Karpas-422 (cell line): ENCODE results near the gene EIF4A3. TPM values are rescaled to one million over a fixed set of nuclear protein-coding genes. Genes with fewer than 3 reads are reported as not detected.
"Not testable (repeated sequence)": the region's sequence is repeated elsewhere in the genome, so short reads cannot be mapped to it uniquely, and the experiment has no call there.

Experiments
- DNase-seq: peaks from one replicate; pipeline ENCODE4 v3.0.0-alpha.2; 2015
- H2AFZ ChIP-seq: fragments of 200-600 bp; sonication (generic); 2 replicates; pipeline ENCODE4 v1.6.1; 2014; ENCODE audit warnings: antibody characterized with exemption, low read length, mixed read lengths
- H3K27ac ChIP-seq: fragments of 200-600 bp; sonication (generic); 2 replicates; pipeline ENCODE4 v1.5.1; 2014; ENCODE audit warnings: mild to moderate bottlenecking, low read length, moderate library complexity
- H3K27me3 ChIP-seq: fragments of 200-600 bp; sonication (generic); 2 replicates; pipeline ENCODE4 v1.6.1; 2014; ENCODE audit warnings: low read length, mixed read lengths
- H3K36me3 ChIP-seq: fragments of 200-600 bp; sonication (generic); 2 replicates; pipeline ENCODE4 v1.6.1; 2014; ENCODE audit warnings: low read length, mixed read lengths; ENCODE audit not compliant: insufficient read depth
- H3K4me1 ChIP-seq: fragments of 200-600 bp; sonication (generic); 2 replicates; pipeline ENCODE4 v1.6.1; 2014; ENCODE audit warnings: mild to moderate bottlenecking, low read length, mixed read lengths
- H3K4me2 ChIP-seq: fragments of 200-600 bp; sonication (generic); 2 replicates; pipeline ENCODE4 v1.6.1; 2014; ENCODE audit warnings: low read length, low read depth, mild to moderate bottlenecking; ENCODE audit not compliant: poor library complexity, severe bottlenecking
- H3K4me3 ChIP-seq: fragments of 200-600 bp; sonication (generic); 2 replicates; pipeline ENCODE4 v1.5.1; 2014; ENCODE audit warnings: mild to moderate bottlenecking, antibody characterized with exemption, low read length, mixed read lengths
- H3K79me2 ChIP-seq: fragments of 200-600 bp; sonication (generic); 2 replicates; pipeline ENCODE4 v1.6.1; 2014; ENCODE audit warnings: mild to moderate bottlenecking, low read length, mixed read lengths
- H3K9ac ChIP-seq: fragments of 200-600 bp; sonication (generic); 2 replicates; pipeline ENCODE4 v1.6.0; 2014; ENCODE audit warnings: low read length
- H3K9me2 ChIP-seq: fragments of 200-600 bp; sonication (generic), shearing (Covaris generic); replicated peaks from 2 replicates; pipeline ENCODE4 v1.6.0; 2014; ENCODE audit warnings: mild to moderate bottlenecking, low read length, moderate library complexity; ENCODE audit not compliant: insufficient read depth
- H3K9me3 ChIP-seq: fragments of 300-700, 200-600 bp; sonication (generic); 2 replicates; pipeline ENCODE4 v1.6.1; 2014; ENCODE audit warnings: low read length, mixed read lengths
- H4K20me1 ChIP-seq: fragments of 200-600 bp; sonication (generic); 2 replicates; pipeline ENCODE4 v1.6.1; 2014; ENCODE audit warnings: mild to moderate bottlenecking, antibody characterized with exemption, low read length, low read depth; ENCODE audit not compliant: insufficient read depth
- total RNA-seq: library from RNA; depleted of rRNA; stranded (reverse); fragments of >200 nt; shearing (Covaris generic); gene quantifications from 2 replicates; pipeline ENCODE4 v1.2.3, GENCODE V29; 2014; ENCODE audit warnings: low replicate concordance

Gene EIF4A3
- total RNA-seq, 1 experiment from 2014 or later = 90.7 TPM

DNA sequence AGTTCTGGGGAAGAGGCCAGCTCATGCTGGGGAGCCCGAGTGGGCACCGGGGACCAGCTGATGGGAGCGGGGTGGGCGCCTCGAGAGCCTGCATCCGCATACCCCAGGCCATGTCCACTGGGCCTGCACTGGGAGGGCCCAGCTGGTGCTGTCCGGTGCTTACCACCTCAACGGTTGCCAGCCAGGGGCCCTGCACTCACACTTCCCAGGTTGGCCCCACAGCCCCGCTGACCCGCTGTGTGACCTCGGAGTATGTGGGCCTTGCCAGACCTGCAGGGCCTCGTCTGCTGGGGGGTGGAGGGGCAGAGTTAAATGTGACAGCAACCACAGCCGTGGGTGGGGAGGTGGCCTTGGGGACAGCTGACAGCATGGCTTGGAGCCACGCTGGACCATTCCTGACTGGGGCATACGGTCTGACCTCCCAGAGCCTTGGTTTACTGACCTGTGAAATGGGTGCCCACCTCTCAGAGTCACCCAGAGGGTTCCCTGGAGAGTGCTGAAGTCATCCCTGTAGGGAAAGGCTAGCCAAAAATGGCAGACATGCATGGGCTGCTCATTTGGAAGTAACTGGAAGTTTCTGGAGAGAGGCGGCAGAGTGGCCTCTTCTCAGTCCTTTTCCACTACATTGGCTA lies 51.0 kb downstream of the EIF4A3 start:
- no peak overlapping the region for H2AFZ ChIP-seq
- no peak for DNase-seq
- H3K4me3 ChIP-seq = no peak overlapping the region
- no peak overlapping the region for H3K4me2 ChIP-seq
- no peaks in the 10 kb centered on the region for H3K9me2 ChIP-seq
- H3K27ac ChIP-seq = no peak overlapping the region
- no peaks in the 10 kb centered on the region for H3K9me3 ChIP-seq
- H3K9ac ChIP-seq = no peak overlapping the region
- peaks cover 8% of the 10 kb centered on the region for H3K4me1 ChIP-seq
- no peaks in the 10 kb centered on the region for H4K20me1 ChIP-seq
- no peaks in the 10 kb centered on the region for H3K36me3 ChIP-seq
- H3K27me3 ChIP-seq = no peaks in the 10 kb centered on the region
- no peaks in the 10 kb centered on the region for H3K79me2 ChIP-seq

DNA sequence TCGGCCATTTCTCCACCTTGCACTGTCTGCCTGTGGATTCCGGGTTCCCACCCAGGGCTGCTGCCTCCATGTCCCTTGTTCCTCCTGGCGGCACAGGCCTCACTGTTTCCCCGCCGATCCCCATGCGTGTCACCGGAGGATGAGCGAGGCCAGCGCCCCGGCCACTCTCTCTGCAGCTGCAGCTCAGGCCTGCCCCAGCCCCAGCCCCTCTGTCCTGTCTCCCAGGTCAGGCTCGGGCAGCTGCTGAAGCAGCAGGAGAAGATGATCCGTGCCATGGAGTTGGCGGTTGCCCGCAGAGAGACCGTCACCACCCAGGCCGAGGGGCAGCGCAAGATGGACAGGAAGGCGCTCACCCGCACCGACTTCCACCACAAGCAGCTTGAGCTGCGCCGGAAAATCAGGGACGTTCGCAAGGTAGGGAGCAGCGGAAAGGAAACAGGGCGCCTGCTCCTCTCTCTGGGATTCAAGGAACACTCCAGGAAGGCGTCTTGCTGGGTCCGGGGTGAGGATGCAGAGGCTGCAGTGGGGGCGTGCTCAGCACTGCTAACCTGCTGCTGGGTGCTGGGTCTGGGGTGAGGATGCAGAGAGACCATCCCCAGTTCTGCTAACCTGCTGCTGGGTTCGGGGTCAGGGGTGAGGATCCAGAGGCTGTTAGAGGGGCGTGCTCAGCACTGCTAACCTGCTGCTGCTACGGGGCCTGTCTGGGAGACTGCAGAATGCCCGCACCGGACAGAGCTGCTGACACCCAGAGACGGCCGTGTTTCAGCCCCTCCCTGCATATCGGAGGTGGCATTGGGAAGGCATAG lies 51.7 kb downstream of the EIF4A3 start:
- Histone ChIP-seq H4K20me1 (no peaks in the 10 kb centered on the region), H3K4me1 (peaks cover 1% of the 10 kb centered on the region), H3K36me3 (no peaks in the 10 kb centered on the region), H3K27ac (no peak overlapping the region), H3K27me3 (no peaks in the 10 kb centered on the region), H3K4me2 (no peak overlapping the region), H3K9ac (no peak overlapping the region), H3K9me2 (no peaks in the 10 kb centered on the region), H3K79me2 (no peaks in the 10 kb centered on the region), H3K4me3 (no peak overlapping the region), H2AFZ (no peak overlapping the region), H3K9me3 (no peaks in the 10 kb centered on the region)
- no peak for DNase-seq

DNA sequence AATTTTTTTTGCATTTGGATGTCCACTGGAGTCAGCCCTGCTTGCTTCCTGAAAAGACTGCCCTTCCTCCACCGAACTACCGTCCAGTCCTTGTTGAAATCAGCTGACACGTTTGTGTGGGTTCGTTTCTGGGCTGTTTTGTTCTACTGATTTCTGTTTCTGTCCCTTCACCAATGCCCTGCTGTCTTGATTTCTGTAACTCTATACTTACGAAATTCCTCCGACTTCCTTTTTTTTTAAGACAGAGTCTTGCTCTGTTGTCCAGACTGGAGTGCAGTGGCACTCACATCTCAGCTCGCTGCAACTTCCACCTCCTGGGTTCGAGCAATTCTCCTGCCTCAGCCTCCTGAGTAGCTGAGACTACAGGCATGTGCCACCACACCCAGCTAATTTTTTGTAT lies 54.0 kb downstream of the EIF4A3 start:
- no peak for DNase-seq
- H3K4me1 ChIP-seq = no peaks in the 10 kb centered on the region
- H3K9ac ChIP-seq = no peak overlapping the region
- H2AFZ ChIP-seq = no peak overlapping the region
- H3K4me3 ChIP-seq = no peak overlapping the region
- H3K36me3 ChIP-seq = no peaks in the 10 kb centered on the region
- H3K4me2 ChIP-seq = no peak overlapping the region
- no peaks in the 10 kb centered on the region for H4K20me1 ChIP-seq
- no peaks in the 10 kb centered on the region for H3K9me3 ChIP-seq
- H3K79me2 ChIP-seq = no peaks in the 10 kb centered on the region
- H3K27ac ChIP-seq = no peak overlapping the region
- no peaks in the 10 kb centered on the region for H3K27me3 ChIP-seq
- no peaks in the 10 kb centered on the region for H3K9me2 ChIP-seq

DNA sequence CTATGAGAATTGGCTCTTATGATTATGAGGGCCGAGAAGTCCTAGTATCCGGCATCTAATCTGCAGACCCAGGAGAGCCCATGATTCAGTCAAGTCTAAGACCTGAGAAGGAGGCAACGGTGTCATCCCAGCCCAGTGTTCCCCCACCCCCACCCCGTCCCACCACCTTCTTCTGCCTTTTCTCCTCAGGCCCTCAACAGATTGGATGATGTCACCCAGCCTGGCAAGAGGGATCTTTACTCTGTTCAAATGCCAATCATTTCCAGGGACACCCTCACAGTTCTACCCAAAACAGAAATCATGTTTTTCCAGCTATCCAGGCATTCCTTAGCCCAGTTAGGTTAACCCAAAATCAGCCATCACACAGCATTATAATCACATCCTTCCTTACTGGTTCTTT lies 55.6 kb downstream of the EIF4A3 start:
- no peak for DNase-seq
- H4K20me1 ChIP-seq = no peaks in the 10 kb centered on the region
- H3K4me3 ChIP-seq = no peak overlapping the region
- H3K4me2 ChIP-seq = no peak overlapping the region
- H3K4me1 ChIP-seq = no peaks in the 10 kb centered on the region
- no peak overlapping the region for H3K9ac ChIP-seq
- no peak overlapping the region for H2AFZ ChIP-seq
- H3K79me2 ChIP-seq = no peaks in the 10 kb centered on the region
- no peaks in the 10 kb centered on the region for H3K36me3 ChIP-seq
- H3K9me3 ChIP-seq = no peaks in the 10 kb centered on the region
- no peaks in the 10 kb centered on the region for H3K9me2 ChIP-seq
- no peaks in the 10 kb centered on the region for H3K27me3 ChIP-seq
- H3K27ac ChIP-seq = no peak overlapping the region

DNA sequence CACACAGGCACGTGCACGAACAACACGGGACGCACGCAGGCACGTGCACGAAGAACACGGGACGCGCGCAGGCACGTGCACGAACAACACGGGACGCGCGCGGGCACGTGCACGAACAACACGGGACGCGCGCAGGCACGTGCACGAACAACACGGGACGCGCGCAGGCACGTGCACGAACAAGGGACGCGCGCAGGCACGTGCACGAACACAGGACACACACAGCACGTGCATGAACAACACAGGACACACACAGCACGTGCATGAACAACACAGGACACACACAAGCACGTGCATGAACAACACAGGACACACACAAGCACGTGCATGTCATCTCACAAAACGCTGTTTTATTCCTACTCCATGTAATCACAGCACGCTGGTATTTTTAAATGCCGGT lies 56.8 kb downstream of the EIF4A3 start:
- H3K9ac ChIP-seq, H3K36me3 ChIP-seq, H3K9me2 ChIP-seq, H3K4me2 ChIP-seq, H2AFZ ChIP-seq, H3K4me3 ChIP-seq, H3K9me3 ChIP-seq, H3K4me1 ChIP-seq, DNase-seq, H3K27ac ChIP-seq, H3K27me3 ChIP-seq, H3K79me2 ChIP-seq, H4K20me1 ChIP-seq: not testable (repeated sequence)

DNA sequence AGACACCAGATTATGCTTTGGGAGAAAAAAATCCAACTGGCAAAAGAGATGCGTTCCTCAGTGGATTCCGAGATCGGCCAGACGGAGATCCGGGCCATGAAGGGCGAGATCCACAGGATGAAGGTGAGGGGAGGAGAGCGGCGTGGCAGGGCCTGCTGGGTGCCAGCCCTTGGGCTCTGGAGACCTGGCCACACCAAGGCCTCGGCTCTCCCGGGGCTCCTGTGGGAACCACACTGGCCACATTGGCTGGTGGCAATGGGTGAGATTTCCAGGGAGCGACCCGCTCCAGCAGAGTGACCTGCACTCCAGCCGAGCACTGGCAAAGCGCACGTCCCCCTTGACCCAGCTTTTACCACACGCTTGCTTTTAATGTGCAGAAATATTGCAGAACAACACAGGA lies 57.2 kb downstream of the EIF4A3 start:
- no peak overlapping the region for H2AFZ ChIP-seq
- H3K36me3 ChIP-seq = no peaks in the 10 kb centered on the region
- H3K4me1 ChIP-seq = no peaks in the 10 kb centered on the region
- no peaks in the 10 kb centered on the region for H3K9me2 ChIP-seq
- DNase-seq = no peak
- no peaks in the 10 kb centered on the region for H3K79me2 ChIP-seq
- H4K20me1 ChIP-seq = no peaks in the 10 kb centered on the region
- H3K4me3 ChIP-seq = no peak overlapping the region
- H3K9me3 ChIP-seq = no peaks in the 10 kb centered on the region
- H3K27me3 ChIP-seq = no peaks in the 10 kb centered on the region
- H3K4me2 ChIP-seq = no peak overlapping the region
- no peak overlapping the region for H3K9ac ChIP-seq
- H3K27ac ChIP-seq = no peak overlapping the region

DNA sequence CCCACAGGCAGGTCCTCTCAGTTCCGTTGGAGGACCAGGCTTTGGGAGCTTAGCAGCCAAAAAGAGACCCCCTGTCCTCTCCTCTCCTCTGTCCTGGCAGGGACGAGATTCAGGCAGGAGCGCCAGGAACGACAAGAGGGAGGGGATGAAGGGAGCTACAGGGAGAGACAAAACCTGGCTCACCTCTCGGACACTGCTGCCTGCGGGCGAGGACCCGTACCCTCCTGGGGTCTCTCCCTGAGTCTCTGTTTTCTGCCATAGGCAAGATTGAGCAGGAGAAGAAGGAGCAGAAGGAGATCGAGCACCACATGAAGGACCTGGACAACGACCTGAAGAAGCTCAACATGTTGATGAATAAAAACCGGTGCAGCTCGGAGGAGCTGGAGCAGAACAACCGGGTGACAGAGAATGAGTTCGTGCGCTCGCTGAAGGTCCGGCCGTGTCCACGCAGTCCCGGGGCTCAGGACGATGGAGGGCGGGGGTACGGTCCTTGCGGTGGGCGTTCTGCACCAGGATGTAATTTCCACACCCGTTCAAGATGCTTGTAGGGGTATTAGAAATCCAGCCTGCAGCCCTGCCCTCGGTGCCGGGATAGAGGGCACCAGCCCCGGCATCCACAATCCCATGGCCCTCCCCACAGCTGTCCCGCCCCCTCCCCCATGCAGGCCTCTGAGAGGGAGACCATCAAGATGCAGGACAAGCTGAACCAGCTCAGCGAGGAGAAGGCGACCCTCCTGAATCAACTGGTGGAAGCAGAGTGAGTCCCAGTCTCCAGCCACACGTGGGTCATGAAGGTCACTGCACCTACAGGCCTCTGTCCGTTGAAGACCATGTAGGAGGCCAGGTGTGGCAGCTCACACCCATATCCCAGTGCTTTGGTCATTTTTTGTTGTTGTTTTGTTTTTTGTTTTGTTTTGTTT lies 59.3 kb downstream of the EIF4A3 start:
- H3K4me3 ChIP-seq = no peak overlapping the region
- no peaks in the 10 kb centered on the region for H3K79me2 ChIP-seq
- no peak overlapping the region for H2AFZ ChIP-seq
- H3K9me3 ChIP-seq = no peaks in the 10 kb centered on the region
- no peak for DNase-seq
- H3K36me3 ChIP-seq = no peaks in the 10 kb centered on the region
- no peaks in the 10 kb centered on the region for H4K20me1 ChIP-seq
- no peak overlapping the region for H3K9ac ChIP-seq
- H3K4me1 ChIP-seq = no peaks in the 10 kb centered on the region
- H3K27ac ChIP-seq = no peak overlapping the region
- H3K4me2 ChIP-seq = no peak overlapping the region
- no peaks in the 10 kb centered on the region for H3K9me2 ChIP-seq
- H3K27me3 ChIP-seq = no peaks in the 10 kb centered on the region

DNA sequence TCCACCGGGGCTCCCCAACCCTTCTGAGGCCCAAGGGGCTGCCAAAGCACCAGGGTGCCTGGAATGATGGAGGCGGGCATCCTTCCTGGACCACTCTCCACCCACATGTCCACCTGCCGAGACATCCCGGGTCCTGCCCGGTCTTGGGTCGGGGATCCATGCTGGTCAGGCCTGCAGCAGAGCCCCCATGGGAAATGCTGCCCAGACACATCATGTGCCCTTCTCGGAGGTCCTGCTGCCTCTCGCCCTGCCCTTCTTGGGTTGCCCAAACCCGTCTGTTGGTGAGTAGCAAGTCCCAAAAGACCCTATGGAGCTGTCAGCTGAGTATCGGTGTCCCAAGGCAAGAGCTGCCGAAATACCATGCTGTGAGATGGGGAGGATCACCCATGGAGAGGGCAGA lies 60.3 kb downstream of the EIF4A3 start:
- H3K27me3 ChIP-seq = no peaks in the 10 kb centered on the region
- H4K20me1 ChIP-seq = no peaks in the 10 kb centered on the region
- no peaks in the 10 kb centered on the region for H3K79me2 ChIP-seq
- H3K9me2 ChIP-seq = no peaks in the 10 kb centered on the region
- no peak overlapping the region for H3K27ac ChIP-seq
- H3K4me2 ChIP-seq = no peak overlapping the region
- no peaks in the 10 kb centered on the region for H3K36me3 ChIP-seq
- H3K9me3 ChIP-seq = no peaks in the 10 kb centered on the region
- no peaks in the 10 kb centered on the region for H3K4me1 ChIP-seq
- H3K9ac ChIP-seq = no peak overlapping the region
- DNase-seq = no peak
- no peak overlapping the region for H2AFZ ChIP-seq
- no peak overlapping the region for H3K4me3 ChIP-seq
